ENCODE results near the gene COL18A1. TPM values are rescaled to one million over a fixed set of nuclear protein-coding genes. Genes with fewer than 3 reads are reported as not detected.

Gene COL18A1
- total RNA-seq, 4 donors from 2014 or later: 64.7 to 110 (median 98.9) TPM

DNA sequence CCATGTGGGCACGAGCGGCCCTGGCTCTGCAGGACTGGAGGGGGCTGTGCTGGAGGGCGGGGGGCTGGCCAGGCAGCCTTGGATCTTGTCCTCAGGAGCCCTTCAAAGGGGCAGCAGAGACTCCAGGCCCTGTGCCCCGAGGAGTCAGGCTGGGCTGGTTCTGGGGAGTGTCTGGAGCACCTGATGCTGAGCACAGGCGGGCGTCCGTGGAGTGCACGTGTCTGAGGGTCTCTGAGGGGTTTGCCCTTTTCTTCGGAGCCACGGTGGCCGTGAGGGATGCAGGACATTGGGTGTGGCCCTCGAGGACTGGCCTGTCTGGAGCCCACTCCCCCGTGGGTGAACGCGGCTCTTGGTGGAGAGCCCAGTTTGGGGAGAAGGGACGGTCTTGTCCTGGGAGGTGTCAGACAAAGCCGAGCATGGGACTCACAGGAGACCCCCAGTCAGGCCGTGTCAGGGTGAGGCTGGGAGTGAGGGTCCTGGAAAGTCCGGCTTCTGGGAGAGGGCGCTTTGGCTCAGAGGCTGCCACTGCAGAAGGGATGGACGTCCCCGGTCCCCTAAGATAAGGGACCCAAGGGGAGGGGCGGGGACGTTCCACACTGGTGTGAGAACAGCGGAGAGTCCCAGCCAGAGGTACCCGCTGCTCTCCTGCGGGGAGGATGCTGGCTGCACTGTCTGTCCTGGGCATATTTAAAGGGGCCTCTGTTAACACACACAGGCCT, 60.8 kb downstream of the COL18A1 start:
- DNase-seq (ENCODE audit: low spot score): no peak
- TF ChIP-seq, protein P1, sequence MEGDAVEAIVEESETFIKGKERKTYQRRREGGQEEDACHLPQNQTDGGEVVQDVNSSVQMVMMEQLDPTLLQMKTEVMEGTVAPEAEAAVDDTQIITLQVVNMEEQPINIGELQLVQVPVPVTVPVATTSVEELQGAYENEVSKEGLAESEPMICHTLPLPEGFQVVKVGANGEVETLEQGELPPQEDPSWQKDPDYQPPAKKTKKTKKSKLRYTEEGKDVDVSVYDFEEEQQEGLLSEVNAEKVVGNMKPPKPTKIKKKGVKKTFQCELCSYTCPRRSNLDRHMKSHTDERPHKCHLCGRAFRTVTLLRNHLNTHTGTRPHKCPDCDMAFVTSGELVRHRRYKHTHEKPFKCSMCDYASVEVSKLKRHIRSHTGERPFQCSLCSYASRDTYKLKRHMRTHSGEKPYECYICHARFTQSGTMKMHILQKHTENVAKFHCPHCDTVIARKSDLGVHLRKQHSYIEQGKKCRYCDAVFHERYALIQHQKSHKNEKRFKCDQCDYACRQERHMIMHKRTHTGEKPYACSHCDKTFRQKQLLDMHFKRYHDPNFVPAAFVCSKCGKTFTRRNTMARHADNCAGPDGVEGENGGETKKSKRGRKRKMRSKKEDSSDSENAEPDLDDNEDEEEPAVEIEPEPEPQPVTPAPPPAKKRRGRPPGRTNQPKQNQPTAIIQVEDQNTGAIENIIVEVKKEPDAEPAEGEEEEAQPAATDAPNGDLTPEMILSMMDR (IDR thresholded peaks at IDR 0.05): no peak
- no peak for ATAC-seq (ENCODE audit: low FRiP score)

DNA sequence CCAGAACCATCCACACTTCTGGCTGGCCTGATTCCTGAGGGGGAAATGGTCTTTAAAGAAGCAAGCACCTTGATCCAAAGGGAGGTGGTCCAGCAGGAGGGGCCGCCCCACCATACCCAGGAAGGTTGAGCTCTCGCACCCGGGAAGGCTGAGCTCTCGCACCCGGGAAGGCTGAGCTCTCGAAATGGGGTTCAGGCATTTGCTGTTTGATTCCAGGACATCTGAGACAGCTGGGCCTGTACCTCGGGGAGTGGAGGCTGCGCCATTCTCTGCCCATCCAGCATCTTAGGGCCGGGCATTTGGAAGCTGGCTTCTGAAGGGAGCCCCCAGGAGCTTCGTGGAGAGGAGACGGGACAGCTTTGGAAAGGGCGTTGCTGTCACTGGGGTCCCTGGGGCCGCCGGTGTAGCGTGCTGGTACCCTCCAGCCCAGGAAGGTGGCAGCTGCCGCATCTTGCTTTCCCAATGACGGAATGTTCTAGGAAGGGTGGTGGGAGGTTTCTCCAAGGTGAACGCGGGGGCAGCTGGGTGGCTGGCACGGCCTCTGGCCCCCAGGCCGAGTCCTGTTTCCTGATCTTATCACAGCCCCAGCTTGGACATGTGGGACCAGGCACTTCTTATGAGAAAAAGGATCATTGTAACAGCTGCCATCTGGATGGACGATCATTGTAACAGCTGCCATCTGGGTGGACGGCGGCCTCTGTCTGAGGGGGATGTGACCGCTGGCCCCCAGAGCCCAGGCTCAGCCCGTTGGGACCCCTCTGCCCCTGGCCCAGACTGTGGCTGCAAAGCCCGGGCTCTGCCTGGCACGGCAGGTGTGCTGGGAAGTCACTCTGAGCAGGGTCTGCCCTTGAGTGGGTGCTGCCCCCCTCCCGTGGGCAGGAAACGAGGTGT, 61.6 kb downstream of the COL18A1 start:
- no peak for DNase-seq (ENCODE audit: low spot score)
- TF ChIP-seq, protein P1 (IDR thresholded peaks at IDR 0.05): no peak
- ATAC-seq (ENCODE audit: low FRiP score): no peak

DNA sequence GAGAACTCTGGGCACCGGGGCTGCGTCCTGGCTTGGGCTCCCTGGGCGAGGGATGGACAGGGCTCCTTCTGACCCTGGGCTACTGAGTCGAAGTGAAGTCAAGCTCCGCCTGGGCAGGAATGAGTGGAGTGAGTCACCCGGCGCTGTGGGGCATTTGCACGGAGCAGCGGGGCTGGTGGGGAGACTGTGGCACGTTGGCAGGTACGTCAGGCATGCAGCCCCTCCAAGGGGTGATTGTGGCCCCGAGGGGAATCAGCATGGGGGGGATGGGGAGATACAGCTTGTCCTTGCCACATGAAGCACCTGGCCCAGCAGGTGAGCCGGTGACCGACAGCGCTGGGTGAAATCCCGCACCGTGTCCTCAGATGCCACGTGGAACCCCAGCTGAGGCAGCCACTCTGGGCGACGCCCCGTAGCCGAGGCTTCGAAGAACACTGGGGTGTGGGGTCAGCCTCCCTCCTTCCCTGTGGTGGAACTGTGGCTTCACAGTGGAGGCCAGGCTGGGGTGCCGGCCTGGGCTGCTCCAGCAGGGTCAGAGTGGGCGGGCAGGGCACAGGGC, 62.3 kb downstream of the COL18A1 start:
- TF ChIP-seq, protein P1 (IDR thresholded peaks at IDR 0.05): no peak
- ATAC-seq (ENCODE audit: low FRiP score): no peak
- no peak for DNase-seq (ENCODE audit: low spot score)

DNA sequence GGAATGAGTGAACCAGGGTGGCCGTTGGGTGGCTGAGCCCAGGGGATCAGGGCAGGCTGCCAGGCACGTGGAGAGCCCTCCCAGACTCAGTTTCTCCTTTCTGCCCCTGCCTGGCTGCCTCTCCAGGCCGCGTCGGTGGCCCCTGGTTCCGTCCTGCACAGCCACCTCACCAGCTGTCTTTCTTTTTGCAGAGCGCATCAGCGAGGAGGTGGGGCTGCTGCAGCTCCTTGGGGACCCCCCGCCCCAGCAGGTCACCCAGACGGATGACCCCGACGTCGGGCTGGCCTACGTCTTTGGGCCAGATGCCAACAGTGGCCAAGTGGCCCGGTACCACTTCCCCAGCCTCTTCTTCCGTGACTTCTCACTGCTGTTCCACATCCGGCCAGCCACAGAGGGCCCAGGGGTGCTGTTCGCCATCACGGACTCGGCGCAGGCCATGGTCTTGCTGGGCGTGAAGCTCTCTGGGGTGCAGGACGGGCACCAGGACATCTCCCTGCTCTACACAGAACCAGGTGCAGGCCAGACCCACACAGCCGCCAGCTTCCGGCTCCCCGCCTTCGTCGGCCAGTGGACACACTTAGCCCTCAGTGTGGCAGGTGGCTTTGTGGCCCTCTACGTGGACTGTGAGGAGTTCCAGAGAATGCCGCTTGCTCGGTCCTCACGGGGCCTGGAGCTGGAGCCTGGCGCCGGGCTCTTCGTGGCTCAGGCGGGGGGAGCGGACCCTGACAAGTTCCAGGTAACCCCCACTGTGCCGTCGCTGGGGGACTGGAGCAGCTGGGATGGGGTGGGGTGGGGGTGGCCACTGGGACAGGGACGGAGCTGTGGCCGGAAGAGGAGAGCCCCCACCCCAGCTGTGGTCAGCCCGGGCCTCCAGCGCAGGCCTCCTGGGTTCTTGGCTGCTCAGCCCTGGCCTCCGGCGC, 63.3 kb downstream of the COL18A1 start:
- DNase-seq (ENCODE audit: low spot score) (no peak), ATAC-seq (ENCODE audit: low FRiP score) (no peak)
- TF ChIP-seq, protein P1 (IDR thresholded peaks at IDR 0.05): no peak

DNA sequence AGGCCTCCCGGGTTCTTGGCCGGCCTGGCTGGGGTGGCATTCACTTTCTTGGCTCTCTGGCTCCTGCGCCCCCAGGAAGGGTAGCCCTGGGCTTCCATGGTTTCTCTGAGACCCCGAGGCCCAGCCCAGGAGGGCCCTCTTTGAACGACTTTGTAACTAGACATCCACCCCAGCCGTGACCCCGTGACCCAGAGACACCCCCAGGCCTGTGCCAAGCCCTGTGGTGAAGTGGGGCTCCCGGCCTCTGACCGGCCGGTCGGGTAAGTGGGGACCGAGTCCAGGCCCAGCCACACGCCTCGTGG, 64.0 kb downstream of the COL18A1 start:
- ATAC-seq (ENCODE audit: low FRiP score): no peak
- no peak for DNase-seq (ENCODE audit: low spot score)
- TF ChIP-seq, protein P1 (IDR thresholded peaks at IDR 0.05): no peak

DNA sequence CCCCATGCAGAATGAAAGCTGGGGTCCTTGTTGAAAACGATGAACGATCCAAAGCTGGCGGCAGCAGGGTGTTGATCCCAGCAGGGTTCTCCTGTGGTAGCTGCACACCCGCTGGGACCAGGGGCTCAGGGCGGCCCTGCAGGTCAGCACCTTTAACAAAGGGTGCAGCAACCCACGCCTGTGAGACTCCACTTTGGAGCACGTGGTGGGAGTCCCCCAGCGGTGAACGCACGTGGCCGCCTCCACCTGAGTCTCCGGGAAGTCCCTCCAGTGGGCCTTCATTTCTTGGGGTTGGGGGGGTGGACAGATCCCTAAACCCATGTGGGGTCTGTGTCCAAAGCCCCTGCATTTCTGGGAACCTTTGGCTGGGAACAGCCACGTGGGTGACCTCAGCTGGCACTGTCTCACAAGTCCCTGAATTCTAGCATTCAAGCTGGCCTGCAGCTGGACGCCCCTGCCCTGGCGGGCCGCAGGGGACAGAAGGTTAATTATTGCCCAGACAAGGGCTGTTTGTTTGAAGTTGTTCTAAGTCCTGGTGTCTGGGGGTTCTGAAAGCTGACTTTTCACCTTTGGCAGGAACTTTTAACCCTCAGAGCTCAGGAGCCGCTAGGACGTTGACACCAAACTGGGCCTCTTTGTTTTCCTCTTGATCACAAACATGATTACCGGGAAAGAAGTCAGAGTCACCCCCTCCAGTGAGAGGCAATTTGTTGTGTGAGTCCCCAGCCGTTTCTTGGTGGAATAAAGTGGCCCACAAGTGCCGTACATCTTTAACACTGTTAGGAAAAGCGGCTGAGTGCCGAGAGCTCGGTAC, 64.5 kb downstream of the COL18A1 start:
- no peak for ATAC-seq (ENCODE audit: low FRiP score)
- TF ChIP-seq, protein P1 (IDR thresholded peaks at IDR 0.05): no peak
- DNase-seq (ENCODE audit: low spot score): no peak
